ENCODE measurements around the gene PRR33.
A peak's percentile ranks its signal among the peaks of the same experiment; 100 is the strongest.

PRR33 gene

DNA sequence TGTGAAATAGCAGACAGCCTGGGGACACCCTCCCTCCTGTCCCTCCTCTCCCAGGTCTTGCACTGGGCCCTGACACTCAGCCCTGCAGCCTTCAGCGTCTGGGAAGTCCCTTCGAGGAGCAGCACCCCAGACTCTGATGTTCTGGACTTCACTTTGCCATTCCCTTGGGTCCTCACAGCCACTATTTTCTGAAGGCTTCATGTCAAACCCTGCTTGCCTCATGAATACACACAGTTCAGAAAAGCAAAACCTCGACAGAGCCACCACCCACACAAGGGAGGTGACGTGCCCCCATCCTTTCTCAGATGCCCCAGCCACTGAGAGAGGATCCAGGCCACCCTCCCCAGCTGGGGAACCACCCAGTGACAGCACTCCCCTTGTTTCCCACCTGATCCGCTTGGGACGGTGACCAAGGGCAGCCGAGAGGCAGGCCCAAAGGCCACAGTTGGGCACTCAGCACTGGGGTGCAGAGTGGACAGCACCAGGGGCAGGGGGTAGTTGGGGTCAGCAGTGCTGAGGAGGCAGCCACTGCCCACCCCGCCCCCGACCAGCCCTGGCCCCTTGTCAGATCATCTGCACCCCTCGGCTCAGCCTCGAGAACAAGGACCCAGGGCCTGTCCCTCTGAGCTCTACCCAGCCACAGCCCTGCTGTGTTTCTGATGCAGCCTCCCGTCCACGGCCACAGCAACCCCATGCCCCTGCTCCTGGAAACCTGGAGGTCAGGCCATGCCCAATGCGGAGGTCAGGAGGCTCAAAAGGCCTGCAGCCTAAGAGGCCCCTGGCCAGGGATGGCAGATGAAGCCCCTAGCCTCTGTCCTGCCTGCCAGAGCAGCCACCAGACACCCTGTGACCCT is 24.7 kb upstream of the PRR33 start:
- no peak for DNase-seq

DNA sequence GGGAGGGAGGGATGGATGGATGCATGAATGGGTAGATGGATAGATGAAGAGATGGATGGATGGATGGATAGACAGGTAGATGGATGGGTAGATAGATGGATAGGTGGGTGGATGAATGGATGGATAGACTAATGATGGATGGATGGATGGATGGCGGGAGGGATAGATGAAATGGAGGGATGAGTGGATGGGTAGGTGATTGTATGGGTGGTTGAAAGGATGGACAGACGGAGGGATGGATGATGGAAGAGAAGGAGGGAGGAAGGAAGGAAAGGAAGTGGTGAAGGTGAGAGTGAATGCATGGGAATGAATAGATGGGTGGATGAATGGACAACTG is 24.1 kb upstream of the PRR33 start:
- no peak for DNase-seq

DNA sequence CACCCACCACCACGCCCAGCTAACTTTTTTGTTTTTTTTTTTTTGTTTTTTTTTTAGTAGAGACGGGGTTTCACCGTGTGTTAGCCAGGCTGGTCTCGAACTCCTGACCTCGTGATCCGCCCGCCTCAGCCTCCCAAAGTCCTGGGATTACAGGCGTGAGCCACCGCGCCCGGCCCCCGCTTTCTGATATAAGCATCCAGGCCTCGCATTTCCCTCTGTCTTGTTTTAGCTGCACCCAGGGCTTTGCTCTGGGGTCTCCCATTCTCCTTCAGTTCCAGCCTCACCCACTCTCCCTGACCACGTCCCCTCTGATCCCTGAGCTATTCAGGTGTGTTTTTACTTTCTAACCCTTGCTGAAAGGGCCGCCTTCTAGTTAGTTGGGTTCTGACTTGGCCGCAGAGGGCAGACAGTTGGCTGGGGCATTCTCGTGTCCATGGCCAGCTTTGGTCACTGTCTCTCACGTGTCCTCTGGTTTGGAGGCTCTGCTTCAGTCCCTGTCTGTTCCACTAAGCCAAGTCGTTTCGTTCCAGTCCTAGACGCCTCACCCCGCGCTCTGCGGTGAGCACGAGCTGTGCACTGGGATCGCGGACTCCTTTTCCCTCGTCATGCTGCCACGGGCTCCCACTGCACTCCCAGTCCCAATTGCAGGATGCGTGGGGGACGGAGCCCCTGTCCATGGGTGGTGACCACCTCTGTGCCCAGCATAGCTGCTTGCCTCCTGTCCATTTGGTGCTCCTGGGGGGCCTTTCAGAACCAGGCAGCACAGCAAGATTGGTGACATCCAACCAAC is 21.8 kb upstream of the PRR33 start:
- DNase-seq = no peak

GRCh38 chr11:1912289-1912878 is 20.7 kb upstream of the PRR33 start:
- no peak for DNase-seq

DNA sequence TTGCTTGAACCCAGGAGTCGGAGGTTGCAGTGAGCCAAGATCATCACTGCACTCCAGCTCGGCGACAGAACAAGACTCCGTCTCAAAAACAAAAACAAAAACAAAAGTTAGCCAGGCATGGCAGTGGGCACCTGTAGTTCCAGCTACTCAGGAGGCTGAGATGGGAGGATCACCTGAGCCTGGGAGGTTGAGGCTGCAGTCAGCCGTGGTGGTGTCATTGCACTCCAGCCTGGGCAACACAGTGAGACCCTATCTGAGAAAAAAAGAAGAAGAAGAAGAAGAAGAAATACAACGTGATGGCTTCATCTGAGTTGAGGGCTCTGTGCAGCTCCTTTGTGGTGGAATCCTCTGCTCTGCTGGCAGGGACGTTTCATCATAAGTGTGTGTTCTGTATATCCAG is 17.8 kb upstream of the PRR33 start:
- no peak for DNase-seq

- DNase-seq = no peak
Measured at GRCh38 chr11:1908618-1909017, 16.9 kb upstream of the PRR33 start.

- DNase-seq = no peak
Measured at GRCh38 chr11:1906611-1907423, 15.1 kb upstream of the PRR33 start.

GRCh38 chr11:1906181-1906580 is 14.5 kb upstream of the PRR33 start:
- DNase-seq = no peak

GRCh38 chr11:1899686-1900085 is 8.0 kb upstream of the PRR33 start:
- no peak for DNase-seq

- no peak for DNase-seq
Measured at GRCh38 chr11:1899090-1899489, 7.4 kb upstream of the PRR33 start.

- DNase-seq = no peak
Measured at GRCh38 chr11:1896923-1897322, 5.2 kb upstream of the PRR33 start.

- no peak for DNase-seq
Measured at GRCh38 chr11:1896468-1896867, 4.8 kb upstream of the PRR33 start.

GRCh38 chr11:1894759-1895158 is 3.1 kb upstream of the PRR33 start:
- DNase-seq = no peak

GRCh38 chr11:1893581-1894359 is 2.1 kb upstream of the PRR33 start:
- no peak for DNase-seq

DNA sequence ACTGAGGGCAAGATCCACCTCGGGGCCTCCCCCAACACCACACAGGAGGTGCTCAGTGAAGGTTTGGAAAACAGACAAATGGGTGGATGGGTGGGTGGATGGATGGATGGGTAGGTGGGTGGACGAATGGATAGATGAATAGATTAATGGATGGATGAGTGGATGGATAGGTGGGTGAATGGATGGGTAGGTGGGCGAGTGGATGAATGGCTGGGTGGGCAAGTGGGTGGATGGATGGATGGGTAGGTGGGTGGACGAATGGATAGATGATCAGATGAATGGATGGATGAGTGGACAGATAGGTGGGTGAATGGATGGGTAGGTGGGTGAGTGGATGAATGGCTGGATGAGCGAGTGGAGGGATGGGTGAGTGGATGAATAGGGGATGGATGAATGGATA is 863 bp upstream of the PRR33 start:
- no peak for DNase-seq

- DNase-seq = no peak
Measured at GRCh38 chr11:1892116-1892515, 421 bp upstream of the PRR33 start.

- DNase-seq = no peak
Measured at GRCh38 chr11:1890856-1891830, 552 bp downstream of the PRR33 start.

- DNase-seq = peak; percentile 36
Measured at GRCh38 chr11:1889941-1890855, 1.5 kb downstream of the PRR33 start.

- peak; percentile 84 for DNase-seq
Measured at GRCh38 chr11:1889224-1889930, 2.3 kb downstream of the PRR33 start.

All from activated CD4-positive, alpha-beta T cell treated with anti-CD3 and anti-CD28 coated beads, Interleukin-2, amount 50 U/mL, for 16 hours (primary cell).